ENCODE results near the gene STARD3.

DNA sequence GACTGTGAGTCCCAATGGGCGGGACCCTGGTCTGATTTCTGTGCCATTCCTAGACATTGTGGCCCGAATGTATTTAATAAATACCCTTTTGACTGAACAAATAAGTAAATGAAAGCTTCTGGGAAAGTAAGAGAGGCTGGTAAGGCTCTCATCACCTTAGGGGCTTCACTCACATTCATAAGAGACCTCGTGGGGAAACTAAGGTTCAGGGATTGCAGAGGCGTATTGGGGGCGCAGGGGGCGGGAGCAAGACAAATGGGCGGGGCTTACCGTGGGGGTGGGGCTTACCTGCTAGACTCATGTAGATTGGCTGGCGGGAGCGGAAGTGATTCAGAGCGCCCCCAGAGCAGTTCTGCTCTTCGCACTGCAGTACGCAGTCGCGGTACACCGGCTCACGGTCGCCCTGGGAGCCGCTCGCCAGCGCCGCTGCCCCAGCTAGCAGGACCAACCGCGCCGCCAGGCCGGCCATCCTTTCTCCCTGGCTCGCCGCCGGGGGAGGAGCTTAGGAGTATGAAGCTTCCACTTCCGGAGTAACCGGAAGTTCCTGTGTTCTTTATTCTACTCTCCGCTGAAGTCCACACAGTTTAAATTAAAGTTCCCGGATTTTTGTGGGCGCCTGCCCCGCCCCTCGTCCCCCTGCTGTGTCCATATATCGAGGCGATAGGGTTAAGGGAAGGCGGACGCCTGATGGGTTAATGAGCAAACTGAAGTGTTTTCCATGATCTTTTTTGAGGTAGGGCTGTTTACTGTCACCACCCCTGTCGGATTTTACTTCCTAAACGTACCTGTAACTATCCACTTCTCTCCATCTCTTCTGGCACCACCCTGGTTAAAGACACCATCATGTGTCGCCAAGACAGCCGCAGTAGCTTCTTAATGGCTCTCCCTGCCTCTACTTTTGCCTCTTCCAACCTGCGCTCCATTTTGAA, 50.9 kb downstream of the STARD3 start, which contains the start of gene PGAP3:
- no peak for TF ChIP-seq EZH2 (IDR thresholded peaks at IDR 0.05; ENCODE audit: borderline replicate concordance, insufficient read depth, low read length, poor library complexity, severe bottlenecking)
- TF ChIP-seq, protein P1, sequence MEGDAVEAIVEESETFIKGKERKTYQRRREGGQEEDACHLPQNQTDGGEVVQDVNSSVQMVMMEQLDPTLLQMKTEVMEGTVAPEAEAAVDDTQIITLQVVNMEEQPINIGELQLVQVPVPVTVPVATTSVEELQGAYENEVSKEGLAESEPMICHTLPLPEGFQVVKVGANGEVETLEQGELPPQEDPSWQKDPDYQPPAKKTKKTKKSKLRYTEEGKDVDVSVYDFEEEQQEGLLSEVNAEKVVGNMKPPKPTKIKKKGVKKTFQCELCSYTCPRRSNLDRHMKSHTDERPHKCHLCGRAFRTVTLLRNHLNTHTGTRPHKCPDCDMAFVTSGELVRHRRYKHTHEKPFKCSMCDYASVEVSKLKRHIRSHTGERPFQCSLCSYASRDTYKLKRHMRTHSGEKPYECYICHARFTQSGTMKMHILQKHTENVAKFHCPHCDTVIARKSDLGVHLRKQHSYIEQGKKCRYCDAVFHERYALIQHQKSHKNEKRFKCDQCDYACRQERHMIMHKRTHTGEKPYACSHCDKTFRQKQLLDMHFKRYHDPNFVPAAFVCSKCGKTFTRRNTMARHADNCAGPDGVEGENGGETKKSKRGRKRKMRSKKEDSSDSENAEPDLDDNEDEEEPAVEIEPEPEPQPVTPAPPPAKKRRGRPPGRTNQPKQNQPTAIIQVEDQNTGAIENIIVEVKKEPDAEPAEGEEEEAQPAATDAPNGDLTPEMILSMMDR (IDR thresholded peaks at IDR 0.05; ENCODE audit: poor library complexity, severe bottlenecking) = peak; percentile 41
- no peak for TF ChIP-seq TAF1 (IDR thresholded peaks at IDR 0.05; ENCODE audit: low read depth)
- TF ChIP-seq POLR2AphosphoS5 (IDR thresholded peaks at IDR 0.05) = peak; percentile 56
- TF ChIP-seq MXI1 (conservative IDR thresholded peaks at IDR 0.05; ENCODE audit: poor library complexity, severe bottlenecking) = peak; percentile 42
- TF ChIP-seq EP300 (conservative IDR thresholded peaks at IDR 0.05; ENCODE audit: poor library complexity, severe bottlenecking) = no peak
- TF ChIP-seq, protein P2, sequence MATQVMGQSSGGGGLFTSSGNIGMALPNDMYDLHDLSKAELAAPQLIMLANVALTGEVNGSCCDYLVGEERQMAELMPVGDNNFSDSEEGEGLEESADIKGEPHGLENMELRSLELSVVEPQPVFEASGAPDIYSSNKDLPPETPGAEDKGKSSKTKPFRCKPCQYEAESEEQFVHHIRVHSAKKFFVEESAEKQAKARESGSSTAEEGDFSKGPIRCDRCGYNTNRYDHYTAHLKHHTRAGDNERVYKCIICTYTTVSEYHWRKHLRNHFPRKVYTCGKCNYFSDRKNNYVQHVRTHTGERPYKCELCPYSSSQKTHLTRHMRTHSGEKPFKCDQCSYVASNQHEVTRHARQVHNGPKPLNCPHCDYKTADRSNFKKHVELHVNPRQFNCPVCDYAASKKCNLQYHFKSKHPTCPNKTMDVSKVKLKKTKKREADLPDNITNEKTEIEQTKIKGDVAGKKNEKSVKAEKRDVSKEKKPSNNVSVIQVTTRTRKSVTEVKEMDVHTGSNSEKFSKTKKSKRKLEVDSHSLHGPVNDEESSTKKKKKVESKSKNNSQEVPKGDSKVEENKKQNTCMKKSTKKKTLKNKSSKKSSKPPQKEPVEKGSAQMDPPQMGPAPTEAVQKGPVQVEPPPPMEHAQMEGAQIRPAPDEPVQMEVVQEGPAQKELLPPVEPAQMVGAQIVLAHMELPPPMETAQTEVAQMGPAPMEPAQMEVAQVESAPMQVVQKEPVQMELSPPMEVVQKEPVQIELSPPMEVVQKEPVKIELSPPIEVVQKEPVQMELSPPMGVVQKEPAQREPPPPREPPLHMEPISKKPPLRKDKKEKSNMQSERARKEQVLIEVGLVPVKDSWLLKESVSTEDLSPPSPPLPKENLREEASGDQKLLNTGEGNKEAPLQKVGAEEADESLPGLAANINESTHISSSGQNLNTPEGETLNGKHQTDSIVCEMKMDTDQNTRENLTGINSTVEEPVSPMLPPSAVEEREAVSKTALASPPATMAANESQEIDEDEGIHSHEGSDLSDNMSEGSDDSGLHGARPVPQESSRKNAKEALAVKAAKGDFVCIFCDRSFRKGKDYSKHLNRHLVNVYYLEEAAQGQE (IDR thresholded peaks at IDR 0.05; ENCODE audit: borderline replicate concordance) = no peak
- TF ChIP-seq RAD21 (conservative IDR thresholded peaks at IDR 0.05) = no peak
- TF ChIP-seq SMC3 (conservative IDR thresholded peaks at IDR 0.05; ENCODE audit: poor library complexity) = no peak

All from neural cell (in vitro differentiated cells).